PC-3 (cell line): ENCODE data around the gene TMEM250. TPM values are rescaled to one million over a fixed set of nuclear protein-coding genes. Genes with fewer than 3 reads are reported as not detected.

Source experiments
- ATAC-seq: fragments of 200-7000 bp; cut with Tn5 transposase; 2 replicates; pipeline ENCODE4 v1.9.1; 2020; ENCODE audit warnings: mild to moderate bottlenecking, moderate library complexity
- BruUV-seq: library from RNA; stranded (reverse); fragments of 400-500 nt; replicated peaks from 2 replicates; lab custom pipeline; 2021; lab: Mats Ljungman, UMichigan
- CTCF ChIA-PET: fragments of 300-600 bp; sonication (Branson Sonifier 250); formaldehyde crosslinking; loops from one replicate; lab custom pipeline; 2022; ENCODE audit warnings: antibody characterized with exemption; lab: Charles Lee
- POLR2A ChIA-PET: fragments of 300-600 bp; sonication (Branson Sonifier 250); formaldehyde crosslinking; loops from one replicate; lab custom pipeline; 2022; ENCODE audit warnings: antibody characterized with exemption; ENCODE audit not compliant: unreplicated experiment; lab: Charles Lee
- DNase-seq: peaks from one replicate; pipeline ENCODE4 v3.0.0-alpha.2; 2015
- H2AFZ ChIP-seq: fragments of 300-600 bp; sonication (generic); 2 replicates; pipeline ENCODE4 v1.6.0; 2016; ENCODE audit warnings: antibody characterized with exemption, low read length
- H3F3A ChIP-seq: fragments of 300-600 bp; sonication (generic); one replicate; pipeline ENCODE4 v1.6.0; 2017; ENCODE audit warnings: antibody characterized with exemption, low read length, control low read depth, mild to moderate bottlenecking; ENCODE audit not compliant: unreplicated experiment
- H3K27ac ChIP-seq: fragments of 300-600 bp; sonication (generic); 2 replicates; pipeline ENCODE4 v1.5.1; 2016; ENCODE audit warnings: mild to moderate bottlenecking, low read length
- H3K27me3 ChIP-seq: fragments of 300-600 bp; sonication (generic); 2 replicates; pipeline ENCODE4 v1.6.1; 2016; ENCODE audit warnings: low read length, mixed read lengths
- H3K36me3 ChIP-seq: fragments of 300-600 bp; sonication (generic); 2 replicates; pipeline ENCODE4 v1.6.1; 2016; ENCODE audit warnings: low read depth, mixed run types, low read length, mixed read lengths
- H3K4me1 ChIP-seq: fragments of 300-600 bp; sonication (generic); 2 replicates; pipeline ENCODE4 v1.5.1; 2016; ENCODE audit warnings: low read length; ENCODE audit not compliant: insufficient read depth
- H3K4me2 ChIP-seq: fragments of 300-600 bp; sonication (generic); 2 replicates; pipeline ENCODE4 v1.6.0; 2016; ENCODE audit warnings: low read length
- H3K4me3 ChIP-seq: fragments of 300-600 bp; sonication (generic); 2 replicates; pipeline ENCODE4 v1.5.1; 2016; ENCODE audit warnings: mild to moderate bottlenecking, low read length, mixed read lengths
- H3K79me2 ChIP-seq: fragments of 300-600 bp; sonication (generic); 2 replicates; pipeline ENCODE4 v1.6.1; 2017; ENCODE audit warnings: low read length, mixed read lengths
- H3K9ac ChIP-seq: fragments of 300-600 bp; sonication (generic); 2 replicates; pipeline ENCODE4 v1.6.0; 2016; ENCODE audit warnings: mild to moderate bottlenecking, low read length
- H3K9me2 ChIP-seq: fragments of 300-600 bp; sonication (generic); replicated peaks from 2 replicates; pipeline ENCODE4 v1.6.1; 2016; ENCODE audit warnings: mixed run types, low read length, mixed read lengths
- H3K9me3 ChIP-seq: fragments of 300-600 bp; sonication (generic); 2 replicates; pipeline ENCODE4 v1.6.1; 2016; ENCODE audit warnings: low read length, mixed read lengths
- H4K20me1 ChIP-seq: fragments of 300-600 bp; sonication (generic); 2 replicates; pipeline ENCODE4 v1.6.1; 2016; ENCODE audit warnings: low read length, mixed read lengths
- CTCF ChIP-seq: fragments of 300-600 bp; sonication (generic); conservative IDR thresholded peaks from 2 replicates; pipeline ENCODE4 v1.5.1; 2017; ENCODE audit warnings: antibody characterized with exemption, low read depth, mild to moderate bottlenecking, low read length
- EZH2 ChIP-seq: fragments of 300-600 bp; sonication (generic); IDR thresholded peaks from one replicate; pipeline ENCODE4 v1.6.1; 2017; ENCODE audit warnings: antibody characterized with exemption, mild to moderate bottlenecking, low read length; ENCODE audit not compliant: unreplicated experiment
- EZH2phosphoT487 ChIP-seq: fragments of 300-600 bp; sonication (generic); IDR thresholded peaks from 2 replicates; pipeline ENCODE4 v1.6.1; 2018; ENCODE audit warnings: mild to moderate bottlenecking, antibody characterized with exemption, low read length, borderline replicate concordance
- intact Hi-C: fragments of 100-400 bp; cut with micrococcal nuclease; formaldehyde crosslinking; loops from 2 replicates; pipeline ENCODE4 v1.9.0; 2023
- total RNA-seq: library from RNA; depleted of rRNA; stranded (reverse); fragments of >200 nt; gene quantifications from 2 replicates; pipeline ENCODE4 v1.2.3, GENCODE V29; 2014

TMEM250 gene
- total RNA-seq, 1 experiment from 2014 or later, result 64.7 TPM

GRCh38 chr9:136142859-136143214, 24.2 kb upstream of the TMEM250 start:
- Histone ChIP-seq H3K9me2 (no peaks in the 10 kb centered on the region), H3K9ac (no peak overlapping the region), H3K27me3 (no peaks in the 10 kb centered on the region), H3K4me2 (no peak overlapping the region), H3K79me2 (no peaks in the 10 kb centered on the region), H4K20me1 (no peaks in the 10 kb centered on the region), H3F3A (no peaks in the 10 kb centered on the region), H2AFZ (no peak overlapping the region), H3K4me1 (no peaks in the 10 kb centered on the region), H3K9me3 (no peaks in the 10 kb centered on the region), H3K36me3 (no peaks in the 10 kb centered on the region), H3K27ac (no peak overlapping the region), H3K4me3 (no peak overlapping the region)
- ATAC-seq (no peak), DNase-seq (no peak)
- POLR2A ChIA-PET, result no interaction called here
- no peak for TF ChIP-seq EZH2phosphoT487
- no peak for TF ChIP-seq EZH2
- no peak for TF ChIP-seq CTCF
- CTCF ChIA-PET, result no interaction called here
- intact Hi-C loops, result no loop called here
- no TSS peak for BruUV-seq

GRCh38 chr9:136142414-136142796, 23.7 kb upstream of the TMEM250 start:
- POLR2A ChIA-PET, result no interaction called here
- no peaks in the 10 kb centered on the region for H3K27me3 ChIP-seq
- H3K27ac ChIP-seq, result no peak overlapping the region
- H3K36me3 ChIP-seq, result no peaks in the 10 kb centered on the region
- DNase-seq (no peak), ATAC-seq (no peak)
- H4K20me1 ChIP-seq, result no peaks in the 10 kb centered on the region
- H3K4me1 ChIP-seq, result no peaks in the 10 kb centered on the region
- H3F3A ChIP-seq, result no peaks in the 10 kb centered on the region
- no peak overlapping the region for H3K4me2 ChIP-seq
- CTCF ChIA-PET, result interaction anchor here (0.5 kb wide), 1 partner anchor 77 kb away, joined by 3 read pairs; no protein-coding TSS in a partner anchor
- H3K79me2 ChIP-seq, result no peaks in the 10 kb centered on the region
- H3K9me2 ChIP-seq, result no peaks in the 10 kb centered on the region
- no peak for TF ChIP-seq EZH2phosphoT487
- no peak for TF ChIP-seq CTCF
- no peak for TF ChIP-seq EZH2
- BruUV-seq, result no TSS peak
- intact Hi-C loops, result no loop called here
- no peaks in the 10 kb centered on the region for H3K9me3 ChIP-seq
- H3K4me3 ChIP-seq, result no peak overlapping the region
- no peak overlapping the region for H3K9ac ChIP-seq
- no peak overlapping the region for H2AFZ ChIP-seq

GRCh38 chr9:136141682-136142413, 23.2 kb upstream of the TMEM250 start:
- H3F3A ChIP-seq, result no peaks in the 10 kb centered on the region
- H3K79me2 ChIP-seq, result no peaks in the 10 kb centered on the region
- no peak overlapping the region for H3K9ac ChIP-seq
- H2AFZ ChIP-seq, result no peak overlapping the region
- H3K9me3 ChIP-seq, result no peaks in the 10 kb centered on the region
- no peaks in the 10 kb centered on the region for H3K4me1 ChIP-seq
- CTCF ChIA-PET, result interaction anchor here (0.5 kb wide), 1 partner anchor 78 kb away, joined by 3 read pairs; no protein-coding TSS in a partner anchor
- ATAC-seq (no peak), DNase-seq (no peak)
- H3K4me3 ChIP-seq, result no peak overlapping the region
- H3K36me3 ChIP-seq, result no peaks in the 10 kb centered on the region
- H3K27ac ChIP-seq, result no peak overlapping the region
- intact Hi-C loops, result no loop called here
- H3K9me2 ChIP-seq, result no peaks in the 10 kb centered on the region
- H4K20me1 ChIP-seq, result no peaks in the 10 kb centered on the region
- H3K27me3 ChIP-seq, result no peaks in the 10 kb centered on the region
- H3K4me2 ChIP-seq, result no peak overlapping the region
- no TSS peak for BruUV-seq
- POLR2A ChIA-PET, result no interaction called here
- TF ChIP-seq CTCF (no peak), EZH2 (no peak), EZH2phosphoT487 (no peak)
